HCT116 (cell line): ENCODE results near the gene GGCT. TPM values are rescaled to one million over a fixed set of nuclear protein-coding genes. Genes with fewer than 3 reads are reported as not detected.

Source experiments
- ATAC-seq: fragments of 200-7000 bp; cut with Tn5 transposase; 2 replicates; pipeline ENCODE4 v1.9.1; 2020; ENCODE audit warnings: mild to moderate bottlenecking, moderate library complexity
- BruUV-seq: library from RNA; stranded (reverse); fragments of 400-500 nt; replicated peaks from 2 replicates; lab custom pipeline; 2021; lab: Mats Ljungman, UMichigan
- CTCF ChIA-PET: fragments of 300-600 bp; sonication (Branson Sonifier 250); formaldehyde crosslinking; loops from one replicate; lab custom pipeline; 2021; ENCODE audit warnings: antibody characterized with exemption; lab: Charles Lee
- POLR2A ChIA-PET: fragments of 300-600, 350-600 bp; sonication (Branson Sonifier 250); formaldehyde crosslinking; loops from one replicate; lab custom pipeline; 2021; ENCODE audit warnings: antibody characterized with exemption; lab: Charles Lee
- RAD21 ChIA-PET, 2 experiments: fragments of 300-600 bp; sonication (Branson Sonifier 250); formaldehyde crosslinking; loops; one replicate each; lab custom pipeline; 2023; ENCODE audit warnings: low total read pairs in 2 of 2; ENCODE audit not compliant: uncharacterized antibody in 2 of 2, unreplicated experiment in 2 of 2, low non-redundant PET in 1 of 2; lab: Charles Lee
- DNase-seq: peaks from one replicate; pipeline ENCODE4 v3.0.0-alpha.2; 2010; ENCODE audit warnings: low read depth, low spot score
- H2AFZ ChIP-seq: fragments of 200-600 bp; shearing (Covaris generic), sonication (generic); 2 replicates; pipeline ENCODE4 v1.6.1; 2017; ENCODE audit warnings: low read depth, mixed run types, mixed read lengths, antibody characterized with exemption, low read length; ENCODE audit not compliant: poor library complexity, severe bottlenecking
- H3K27ac ChIP-seq: 2 replicates; pipeline ENCODE4 v1.5.1; 2012; ENCODE audit warnings: low read depth, low read length
- H3K27me3 ChIP-seq: fragments of 200-600 bp; sonication (generic); 2 replicates; pipeline ENCODE4 v1.6.1; 2016; ENCODE audit warnings: mixed run types, low read length, mixed read lengths; ENCODE audit not compliant: insufficient read depth
- H3K36me3 ChIP-seq, 2 experiments: fragments of 200-500 bp in 1 of 2; fragments of 200-600 bp in 1 of 2; sonication (Bioruptor generic) in 1 of 2; sonication (generic) in 1 of 2; 2 replicates each; pipeline versions ENCODE4 v1.5.1 to v1.6.1; 2014 to 2016; ENCODE audit warnings: low read length in 2 of 2, inconsistent platforms in 1 of 2, mixed read lengths in 1 of 2, mixed run types in 1 of 2; ENCODE audit not compliant: insufficient read depth in 2 of 2, control insufficient read depth in 1 of 2
- H3K4me1 ChIP-seq, 2 experiments: fragments of 200-600 bp in 1 of 2; sonication (generic) in 1 of 2; 2 replicates each; pipeline versions ENCODE4 v1.5.1 to v1.6.1; 2012 to 2017; ENCODE audit warnings: low read length in 2 of 2, inconsistent platforms in 1 of 2, mild to moderate bottlenecking in 1 of 2, mixed read lengths in 1 of 2, mixed run types in 1 of 2, moderate library complexity in 1 of 2; ENCODE audit not compliant: insufficient read depth in 2 of 2, control insufficient read depth in 1 of 2
- H3K4me2 ChIP-seq: fragments of 200-600 bp; sonication (generic); 2 replicates; pipeline ENCODE4 v1.6.1; 2017; ENCODE audit warnings: mixed run types, low read length, mixed read lengths
- H3K4me3 ChIP-seq, 2 experiments: fragments of 200-600 bp in 1 of 2; sonication (generic) in 1 of 2; replicated peaks in 1 of 2; 2 replicates each; pipeline ENCODE4 v1.5.1; 2011 to 2016; ENCODE audit warnings: low read length in 2 of 2, control low read depth in 1 of 2, low read depth in 1 of 2, mild to moderate bottlenecking in 1 of 2, mixed read lengths in 1 of 2, mixed run types in 1 of 2
- H3K79me2 ChIP-seq: fragments of 200-600 bp; sonication (generic); 2 replicates; pipeline ENCODE4 v1.6.1; 2017; ENCODE audit warnings: mild to moderate bottlenecking, mixed run types, low read length, moderate library complexity, mixed read lengths; ENCODE audit not compliant: insufficient read depth
- H3K9ac ChIP-seq: fragments of 200-600 bp; sonication (generic); 2 replicates; pipeline ENCODE4 v1.6.1; 2016; ENCODE audit warnings: low read length, mixed read lengths
- H3K9me2 ChIP-seq: fragments of 200-600 bp; sonication (generic), shearing (Covaris generic); 2 replicates; pipeline ENCODE4 v1.6.1; 2017; ENCODE audit warnings: mixed run types, mild to moderate bottlenecking, moderate library complexity; ENCODE audit not compliant: insufficient read depth
- H3K9me3 ChIP-seq, 2 experiments: fragments of 200-500 bp in 1 of 2; fragments of 200-600 bp in 1 of 2; sonication (Bioruptor generic) in 1 of 2; sonication (generic) in 1 of 2; 2 replicates each; pipeline ENCODE4 v1.6.1; 2014 to 2017; ENCODE audit warnings: low read length in 2 of 2, mixed read lengths in 2 of 2, inconsistent platforms in 1 of 2, low read depth in 1 of 2, mild to moderate bottlenecking in 1 of 2, mixed run types in 1 of 2, moderate library complexity in 1 of 2; ENCODE audit not compliant: control insufficient read depth in 1 of 2, insufficient read depth in 1 of 2
- H4K20me1 ChIP-seq: fragments of 200-600 bp; sonication (generic), shearing (Covaris generic); 2 replicates; pipeline ENCODE4 v1.6.1; 2017; ENCODE audit warnings: mixed run types, mild to moderate bottlenecking, moderate library complexity; ENCODE audit not compliant: insufficient read depth
- CBX3 ChIP-seq: IDR thresholded peaks from 2 replicates; pipeline ENCODE4 v1.6.1; 2012; ENCODE audit warnings: low read depth
- EGR1 ChIP-seq: IDR thresholded peaks from 2 replicates; pipeline ENCODE4 v1.6.1; 2012; ENCODE audit warnings: low read depth
- ELF1 ChIP-seq: IDR thresholded peaks from 2 replicates; pipeline ENCODE4 v1.6.1; 2012; ENCODE audit warnings: low read depth, borderline replicate concordance
- EZH2 ChIP-seq: fragments of 200-600 bp; sonication (generic); IDR thresholded peaks from 2 replicates; pipeline ENCODE4 v1.6.1; 2017; ENCODE audit warnings: antibody characterized with exemption, mixed run types
- EZH2phosphoT487 ChIP-seq: fragments of 200-600 bp; IDR thresholded peaks from 2 replicates; pipeline ENCODE4 v1.6.1; 2018; ENCODE audit warnings: antibody characterized with exemption, borderline replicate concordance
- JUND ChIP-seq: IDR thresholded peaks from 2 replicates; pipeline ENCODE4 v1.6.1; 2012
- POLR2AphosphoS5 ChIP-seq: IDR thresholded peaks from 2 replicates; pipeline ENCODE4 v1.6.1; 2011; ENCODE audit warnings: mild to moderate bottlenecking, low read depth, low read length, moderate library complexity
- RAD21 ChIP-seq: IDR thresholded peaks from 2 replicates; pipeline ENCODE4 v1.6.1; 2012; ENCODE audit warnings: low read depth, mild to moderate bottlenecking
- SIN3A ChIP-seq: IDR thresholded peaks from 2 replicates; pipeline ENCODE4 v1.6.1; 2012; ENCODE audit warnings: low read depth
- SP1 ChIP-seq: IDR thresholded peaks from 2 replicates; pipeline ENCODE4 v1.6.1; 2012; ENCODE audit warnings: low read depth
- SRF ChIP-seq: IDR thresholded peaks from 2 replicates; pipeline ENCODE4 v1.6.1; 2012; ENCODE audit warnings: low read depth
- TCF7L2 ChIP-seq: IDR thresholded peaks from 2 replicates; pipeline ENCODE4 v1.7.0; 2011; ENCODE audit warnings: borderline replicate concordance, inconsistent platforms; ENCODE audit not compliant: insufficient read depth, insufficient read length; ENCODE audit errors: extremely low read depth
- YY1 ChIP-seq: IDR thresholded peaks from 2 replicates; pipeline ENCODE4 v1.6.1; 2011; ENCODE audit warnings: low read length, low read depth, moderate library complexity, mild to moderate bottlenecking; ENCODE audit not compliant: insufficient replicate concordance; ENCODE audit errors: extremely low read depth
- ZFX ChIP-seq: fragments of 450-650 bp; IDR thresholded peaks from 2 replicates; pipeline ENCODE4 v1.6.1; 2017
- ZNF274 ChIP-seq: fragments of 200-500 bp; sonication (Bioruptor generic); IDR thresholded peaks from 2 replicates; pipeline ENCODE4 v1.6.1; 2014; ENCODE audit warnings: mild to moderate bottlenecking, low read depth, low read length, inconsistent platforms
- intact Hi-C: fragments of 100-400 bp; cut with micrococcal nuclease; formaldehyde crosslinking; loops from 2 replicates; pipeline ENCODE4 v1.10.0; 2022
- total RNA-seq: library from RNA; stranded (reverse); gene quantifications from one replicate; pipeline ENCODE4 v1.2.1, GENCODE V29; 2021; ENCODE audit not compliant: unreplicated experiment
- TF ChIP-seq, protein P1 (sequence below), 3 experiments: fragments of 200-600 bp in 1 of 3; sonication (generic) in 1 of 3; IDR thresholded peaks in 2 of 3; conservative IDR thresholded peaks in 1 of 3; 2 replicates each; pipeline ENCODE4 v1.5.1; 2012 to 2017; ENCODE audit warnings: low read depth in 2 of 3, low read length in 2 of 3, antibody characterized with exemption in 1 of 3, borderline replicate concordance in 1 of 3, control low read depth in 1 of 3, mild to moderate bottlenecking in 1 of 3, mixed read lengths in 1 of 3, mixed run types in 1 of 3, moderate library complexity in 1 of 3; ENCODE audit not compliant: insufficient read depth in 1 of 3
- TF ChIP-seq, protein P2 (sequence below): IDR thresholded peaks from 2 replicates; pipeline ENCODE4 v1.6.1; 2012; ENCODE audit warnings: low read depth
- TF ChIP-seq, protein P3 (sequence below): IDR thresholded peaks from 2 replicates; pipeline ENCODE4 v1.6.1; 2012
- TF ChIP-seq, protein P4 (sequence below): IDR thresholded peaks from 2 replicates; pipeline ENCODE4 v1.6.1; 2012

GGCT gene
- total RNA-seq, 1 experiment from 2014 or later, result 60.6 TPM

DNA sequence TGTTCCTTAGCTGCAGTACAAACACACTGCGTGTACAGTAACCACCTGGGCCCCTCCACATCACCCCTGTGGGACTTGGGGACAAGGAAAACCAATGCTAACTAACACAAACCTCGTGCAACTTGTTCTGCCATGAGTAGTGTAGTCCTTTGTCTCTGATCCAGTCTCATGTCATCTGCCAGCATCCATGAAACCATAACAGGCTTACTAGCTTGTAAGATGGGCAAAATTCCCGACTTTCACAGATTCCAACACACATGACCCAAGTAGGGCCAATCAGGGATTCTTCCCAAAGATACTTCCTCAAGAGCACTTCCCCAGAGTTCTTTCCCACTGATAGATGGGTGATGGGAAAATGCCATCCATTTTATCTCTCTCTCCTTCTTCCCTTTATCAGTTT lies 48.9 kb upstream of the GGCT start:
- no peak overlapping the region for H3K27ac ChIP-seq
- DNase-seq (no peak), ATAC-seq (no peak)
- H3K9ac ChIP-seq, result no peak overlapping the region
- ChIA-PET RAD21 (no interaction called here), POLR2A (no interaction called here), CTCF (interaction anchor here (1.2 kb wide), 1 partner anchor 11 kb away, joined by 4 read pairs; no protein-coding TSS in a partner anchor)
- no peaks in the 10 kb centered on the region for H3K36me3 ChIP-seq
- no peaks in the 10 kb centered on the region for H3K79me2 ChIP-seq
- BruUV-seq, result no TSS peak
- intact Hi-C loops, result no loop called here
- peaks cover 24 to 35% of the 10 kb centered on the region in 2 experiments for H3K4me1 ChIP-seq
- H3K27me3 ChIP-seq, result no peaks in the 10 kb centered on the region
- no peaks in the 10 kb centered on the region for H3K9me2 ChIP-seq
- H4K20me1 ChIP-seq, result no peaks in the 10 kb centered on the region
- TF ChIP-seq YY1, result no peak
- TF ChIP-seq, protein P1, sequence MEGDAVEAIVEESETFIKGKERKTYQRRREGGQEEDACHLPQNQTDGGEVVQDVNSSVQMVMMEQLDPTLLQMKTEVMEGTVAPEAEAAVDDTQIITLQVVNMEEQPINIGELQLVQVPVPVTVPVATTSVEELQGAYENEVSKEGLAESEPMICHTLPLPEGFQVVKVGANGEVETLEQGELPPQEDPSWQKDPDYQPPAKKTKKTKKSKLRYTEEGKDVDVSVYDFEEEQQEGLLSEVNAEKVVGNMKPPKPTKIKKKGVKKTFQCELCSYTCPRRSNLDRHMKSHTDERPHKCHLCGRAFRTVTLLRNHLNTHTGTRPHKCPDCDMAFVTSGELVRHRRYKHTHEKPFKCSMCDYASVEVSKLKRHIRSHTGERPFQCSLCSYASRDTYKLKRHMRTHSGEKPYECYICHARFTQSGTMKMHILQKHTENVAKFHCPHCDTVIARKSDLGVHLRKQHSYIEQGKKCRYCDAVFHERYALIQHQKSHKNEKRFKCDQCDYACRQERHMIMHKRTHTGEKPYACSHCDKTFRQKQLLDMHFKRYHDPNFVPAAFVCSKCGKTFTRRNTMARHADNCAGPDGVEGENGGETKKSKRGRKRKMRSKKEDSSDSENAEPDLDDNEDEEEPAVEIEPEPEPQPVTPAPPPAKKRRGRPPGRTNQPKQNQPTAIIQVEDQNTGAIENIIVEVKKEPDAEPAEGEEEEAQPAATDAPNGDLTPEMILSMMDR (IDR thresholded peaks at IDR 0.05 in 2 of 3, conservative IDR thresholded peaks at IDR 0.05 in 1 of 3; ENCODE audit: borderline replicate concordance in 1 of 3, insufficient read depth in 1 of 3, low read depth in 2 of 3, low read length in 2 of 3), result no peak
- TF ChIP-seq ZNF274, result no peak
- no peak for TF ChIP-seq SIN3A
- TF ChIP-seq ZFX, result no peak
- TF ChIP-seq, protein P2, sequence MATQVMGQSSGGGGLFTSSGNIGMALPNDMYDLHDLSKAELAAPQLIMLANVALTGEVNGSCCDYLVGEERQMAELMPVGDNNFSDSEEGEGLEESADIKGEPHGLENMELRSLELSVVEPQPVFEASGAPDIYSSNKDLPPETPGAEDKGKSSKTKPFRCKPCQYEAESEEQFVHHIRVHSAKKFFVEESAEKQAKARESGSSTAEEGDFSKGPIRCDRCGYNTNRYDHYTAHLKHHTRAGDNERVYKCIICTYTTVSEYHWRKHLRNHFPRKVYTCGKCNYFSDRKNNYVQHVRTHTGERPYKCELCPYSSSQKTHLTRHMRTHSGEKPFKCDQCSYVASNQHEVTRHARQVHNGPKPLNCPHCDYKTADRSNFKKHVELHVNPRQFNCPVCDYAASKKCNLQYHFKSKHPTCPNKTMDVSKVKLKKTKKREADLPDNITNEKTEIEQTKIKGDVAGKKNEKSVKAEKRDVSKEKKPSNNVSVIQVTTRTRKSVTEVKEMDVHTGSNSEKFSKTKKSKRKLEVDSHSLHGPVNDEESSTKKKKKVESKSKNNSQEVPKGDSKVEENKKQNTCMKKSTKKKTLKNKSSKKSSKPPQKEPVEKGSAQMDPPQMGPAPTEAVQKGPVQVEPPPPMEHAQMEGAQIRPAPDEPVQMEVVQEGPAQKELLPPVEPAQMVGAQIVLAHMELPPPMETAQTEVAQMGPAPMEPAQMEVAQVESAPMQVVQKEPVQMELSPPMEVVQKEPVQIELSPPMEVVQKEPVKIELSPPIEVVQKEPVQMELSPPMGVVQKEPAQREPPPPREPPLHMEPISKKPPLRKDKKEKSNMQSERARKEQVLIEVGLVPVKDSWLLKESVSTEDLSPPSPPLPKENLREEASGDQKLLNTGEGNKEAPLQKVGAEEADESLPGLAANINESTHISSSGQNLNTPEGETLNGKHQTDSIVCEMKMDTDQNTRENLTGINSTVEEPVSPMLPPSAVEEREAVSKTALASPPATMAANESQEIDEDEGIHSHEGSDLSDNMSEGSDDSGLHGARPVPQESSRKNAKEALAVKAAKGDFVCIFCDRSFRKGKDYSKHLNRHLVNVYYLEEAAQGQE, result no peak
- no peak for TF ChIP-seq EZH2phosphoT487
- no peak for TF ChIP-seq JUND
- TF ChIP-seq, protein P3, sequence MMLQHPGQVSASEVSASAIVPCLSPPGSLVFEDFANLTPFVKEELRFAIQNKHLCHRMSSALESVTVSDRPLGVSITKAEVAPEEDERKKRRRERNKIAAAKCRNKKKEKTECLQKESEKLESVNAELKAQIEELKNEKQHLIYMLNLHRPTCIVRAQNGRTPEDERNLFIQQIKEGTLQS, result no peak
- no peak for TF ChIP-seq POLR2AphosphoS5
- no peak for TF ChIP-seq SRF
- TF ChIP-seq SP1, result no peak
- TF ChIP-seq CBX3, result no peak
- TF ChIP-seq ELF1, result no peak
- no peak for TF ChIP-seq TCF7L2
- TF ChIP-seq, protein P4, sequence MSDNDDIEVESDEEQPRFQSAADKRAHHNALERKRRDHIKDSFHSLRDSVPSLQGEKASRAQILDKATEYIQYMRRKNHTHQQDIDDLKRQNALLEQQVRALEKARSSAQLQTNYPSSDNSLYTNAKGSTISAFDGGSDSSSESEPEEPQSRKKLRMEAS, result no peak
- no peak for TF ChIP-seq RAD21
- TF ChIP-seq EZH2, result no peak
- no peak for TF ChIP-seq EGR1
- H3K4me2 ChIP-seq, result no peak overlapping the region
- no peak overlapping the region for H3K4me3 ChIP-seq
- no peak overlapping the region for H2AFZ ChIP-seq
- no peaks in the 10 kb centered on the region for H3K9me3 ChIP-seq
